Gastrocnemius medialis (tissue), 4 donors: ENCODE results near the gene REST.

Experiments used
- POLR2A ChIP-seq, 2 donors: fragments of 450-650 bp; IDR thresholded peaks; one replicate each; pipeline ENCODE4 v1.6.1; 2017; ENCODE audit warnings: antibody characterized with exemption in 2 of 2, mild to moderate bottlenecking in 2 of 2, moderate library complexity in 2 of 2
- TF ChIP-seq, protein P1 (sequence below), 5 experiments: fragments of 450-650 bp in 3 of 5; fragments of 200-600 bp in 2 of 5; sonication (generic) in 2 of 5; IDR thresholded peaks in 4 of 5; conservative IDR thresholded peaks in 1 of 5; 1 replicate in 4 of 5; 2 replicates in 1 of 5; pipeline ENCODE4 v1.5.1; 2016 to 2019; ENCODE audit warnings: antibody characterized with exemption in 5 of 5, mild to moderate bottlenecking in 3 of 5, moderate library complexity in 3 of 5

DNA sequence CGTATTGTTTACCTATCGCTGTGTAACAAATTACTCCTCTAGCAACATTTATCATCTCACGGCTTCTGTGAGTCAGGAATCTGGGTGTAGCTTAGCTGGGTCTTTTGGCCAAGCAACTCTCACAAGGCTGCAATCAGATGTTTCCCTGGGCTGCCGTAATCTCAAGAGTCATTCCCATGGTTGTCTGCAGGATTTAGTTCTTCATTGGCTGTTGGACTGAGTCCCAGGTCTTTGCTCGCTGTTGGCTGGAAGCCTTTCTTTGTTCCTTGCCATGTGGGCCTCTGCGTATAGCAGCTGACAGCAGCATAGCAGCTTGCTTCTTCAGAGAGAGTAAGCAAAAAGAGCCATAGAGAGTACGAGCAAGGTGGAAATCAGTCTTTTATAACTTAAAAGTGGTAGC lies 87.8 kb downstream of the REST start:
- TF ChIP-seq, protein P1, sequence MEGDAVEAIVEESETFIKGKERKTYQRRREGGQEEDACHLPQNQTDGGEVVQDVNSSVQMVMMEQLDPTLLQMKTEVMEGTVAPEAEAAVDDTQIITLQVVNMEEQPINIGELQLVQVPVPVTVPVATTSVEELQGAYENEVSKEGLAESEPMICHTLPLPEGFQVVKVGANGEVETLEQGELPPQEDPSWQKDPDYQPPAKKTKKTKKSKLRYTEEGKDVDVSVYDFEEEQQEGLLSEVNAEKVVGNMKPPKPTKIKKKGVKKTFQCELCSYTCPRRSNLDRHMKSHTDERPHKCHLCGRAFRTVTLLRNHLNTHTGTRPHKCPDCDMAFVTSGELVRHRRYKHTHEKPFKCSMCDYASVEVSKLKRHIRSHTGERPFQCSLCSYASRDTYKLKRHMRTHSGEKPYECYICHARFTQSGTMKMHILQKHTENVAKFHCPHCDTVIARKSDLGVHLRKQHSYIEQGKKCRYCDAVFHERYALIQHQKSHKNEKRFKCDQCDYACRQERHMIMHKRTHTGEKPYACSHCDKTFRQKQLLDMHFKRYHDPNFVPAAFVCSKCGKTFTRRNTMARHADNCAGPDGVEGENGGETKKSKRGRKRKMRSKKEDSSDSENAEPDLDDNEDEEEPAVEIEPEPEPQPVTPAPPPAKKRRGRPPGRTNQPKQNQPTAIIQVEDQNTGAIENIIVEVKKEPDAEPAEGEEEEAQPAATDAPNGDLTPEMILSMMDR (IDR thresholded peaks at IDR 0.05 in 4 of 5, conservative IDR thresholded peaks at IDR 0.05 in 1 of 5), result no peak
- TF ChIP-seq POLR2A (IDR thresholded peaks at IDR 0.05), result no peak
